SK-N-SH treated with all-trans-retinoic acid at 6 μM for 48 hours (cell line): ENCODE data around the gene NSUN2.

Experiments used
- ATAC-seq: fragments of 200-7000 bp; cut with Tn5 transposase; 3 replicates; pipeline ENCODE4 v1.9.1; 2020; ENCODE audit warnings: mild to moderate bottlenecking, moderate library complexity
- ARNTL ChIP-seq: fragments of 450-650 bp; formaldehyde crosslinking; IDR thresholded peaks from 2 replicates; pipeline ENCODE4 v1.5.0; 2020; ENCODE audit warnings: low read depth, mild to moderate bottlenecking, moderate library complexity, borderline replicate concordance
- BACH2 ChIP-seq: fragments of 250-450 bp; sonication (Bioruptor Pico); IDR thresholded peaks from 2 replicates; pipeline ENCODE4 v1.9.0; 2021; ENCODE audit warnings: mild to moderate bottlenecking, borderline replicate concordance
- CSDC2 ChIP-seq: fragments of 250-450 bp; sonication (Bioruptor Pico); IDR thresholded peaks from 2 replicates; pipeline ENCODE4 v1.5.0; 2020; ENCODE audit warnings: mild to moderate bottlenecking, moderate library complexity
- ESRRG ChIP-seq: fragments of 250-450 bp; sonication (Bioruptor Pico); IDR thresholded peaks from 2 replicates; pipeline ENCODE4 v1.6.1; 2021; ENCODE audit warnings: mild to moderate bottlenecking
- GLIS3 ChIP-seq: fragments of 250-450 bp; sonication (Bioruptor Pico); IDR thresholded peaks from 2 replicates; pipeline ENCODE4 v1.5.0; 2020; ENCODE audit warnings: mild to moderate bottlenecking, moderate library complexity
- ISL1 ChIP-seq: fragments of 250-450 bp; sonication (Bioruptor Pico); IDR thresholded peaks from 2 replicates; pipeline ENCODE4 v2.1.2; 2022; ENCODE audit warnings: mild to moderate bottlenecking, moderate library complexity
- OSR1 ChIP-seq: fragments of 250-450 bp; sonication (Bioruptor Pico); IDR thresholded peaks from 2 replicates; pipeline ENCODE4 v1.8.0; 2022; ENCODE audit warnings: moderate library complexity, mild to moderate bottlenecking, inconsistent platforms
- RARB ChIP-seq: fragments of 250-450 bp; sonication (Bioruptor Pico); IDR thresholded peaks from 2 replicates; pipeline ENCODE4 v1.8.0; 2021; ENCODE audit warnings: mild to moderate bottlenecking, moderate library complexity
- SNAI2 ChIP-seq: fragments of 250-450 bp; sonication (Bioruptor Pico); IDR thresholded peaks from 2 replicates; pipeline ENCODE4 v1.5.0; 2020; ENCODE audit warnings: mild to moderate bottlenecking, moderate library complexity
- TCF4 ChIP-seq: fragments of 250-450 bp; sonication (Bioruptor Pico); IDR thresholded peaks from 2 replicates; pipeline ENCODE4 v1.8.0; 2021; ENCODE audit warnings: mild to moderate bottlenecking, moderate library complexity, borderline replicate concordance
- TOX ChIP-seq: fragments of 250-450 bp; sonication (Bioruptor Pico); IDR thresholded peaks from 2 replicates; pipeline ENCODE4 v1.8.0; 2021; ENCODE audit warnings: mild to moderate bottlenecking, moderate library complexity, borderline replicate concordance
- ZFP3 ChIP-seq: fragments of 250-450 bp; sonication (Bioruptor Pico); IDR thresholded peaks from 2 replicates; pipeline ENCODE4 v1.5.0; 2020; ENCODE audit warnings: mild to moderate bottlenecking, moderate library complexity
- ZFP30 ChIP-seq: fragments of 450-650 bp; formaldehyde crosslinking; IDR thresholded peaks from 2 replicates; pipeline ENCODE4 v1.5.0; 2022; ENCODE audit warnings: mild to moderate bottlenecking, moderate library complexity
- ZNF565 ChIP-seq: fragments of 450-650 bp; formaldehyde crosslinking; conservative IDR thresholded peaks from 2 replicates; pipeline ENCODE4 v1.5.0; 2020; ENCODE audit warnings: low read depth, mild to moderate bottlenecking, moderate library complexity
- ZNF70 ChIP-seq: fragments of 450-650 bp; formaldehyde crosslinking; IDR thresholded peaks from 2 replicates; pipeline ENCODE4 v1.5.0; 2020; ENCODE audit warnings: mild to moderate bottlenecking, moderate library complexity
- ZNF8 ChIP-seq: fragments of 450-650 bp; formaldehyde crosslinking; IDR thresholded peaks from 2 replicates; pipeline ENCODE4 v1.5.0; 2020; ENCODE audit warnings: mild to moderate bottlenecking, moderate library complexity
- TF ChIP-seq, protein P1 (sequence below): fragments of 250-450 bp; sonication (Bioruptor Pico); IDR thresholded peaks from 2 replicates; pipeline ENCODE4 v1.5.0; 2020; ENCODE audit warnings: mild to moderate bottlenecking, moderate library complexity
- TF ChIP-seq, protein P2 (sequence below): fragments of 250-450 bp; sonication (Bioruptor Pico); IDR thresholded peaks from 2 replicates; pipeline ENCODE4 v1.8.0; 2020; ENCODE audit warnings: mild to moderate bottlenecking, moderate library complexity, borderline replicate concordance
- TF ChIP-seq, protein P3 (sequence below): fragments of 250-450 bp; sonication (Bioruptor Pico); IDR thresholded peaks from 2 replicates; pipeline ENCODE4 v1.5.1; 2020; ENCODE audit warnings: low read depth, mild to moderate bottlenecking, moderate library complexity
- TF ChIP-seq, protein P4 (sequence below): fragments of 250-450 bp; sonication (Bioruptor Pico); IDR thresholded peaks from 2 replicates; pipeline ENCODE4 v1.5.1; 2021; ENCODE audit warnings: mild to moderate bottlenecking, moderate library complexity

The NSUN2 gene

DNA sequence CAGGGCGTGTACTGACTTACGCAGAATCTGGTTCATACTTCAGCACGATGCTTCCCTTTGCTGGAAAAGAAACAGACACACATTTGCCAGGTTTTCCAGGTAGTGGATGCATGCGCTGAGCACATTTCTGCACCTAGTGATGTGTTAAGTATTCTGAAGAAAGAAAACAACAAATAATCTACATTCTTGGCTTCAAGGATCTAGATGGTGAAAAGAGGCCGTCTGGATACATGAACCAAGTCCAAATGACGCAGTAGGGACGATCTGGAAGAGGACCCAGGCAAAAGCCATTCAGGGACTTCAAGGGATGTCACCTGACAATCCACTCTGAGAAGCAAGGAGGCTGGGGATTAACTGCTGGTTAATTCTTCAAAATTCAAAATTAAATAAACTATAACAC lies 30.4 kb downstream of the NSUN2 start:
- ATAC-seq: no peak
- TF ChIP-seq, protein P1, sequence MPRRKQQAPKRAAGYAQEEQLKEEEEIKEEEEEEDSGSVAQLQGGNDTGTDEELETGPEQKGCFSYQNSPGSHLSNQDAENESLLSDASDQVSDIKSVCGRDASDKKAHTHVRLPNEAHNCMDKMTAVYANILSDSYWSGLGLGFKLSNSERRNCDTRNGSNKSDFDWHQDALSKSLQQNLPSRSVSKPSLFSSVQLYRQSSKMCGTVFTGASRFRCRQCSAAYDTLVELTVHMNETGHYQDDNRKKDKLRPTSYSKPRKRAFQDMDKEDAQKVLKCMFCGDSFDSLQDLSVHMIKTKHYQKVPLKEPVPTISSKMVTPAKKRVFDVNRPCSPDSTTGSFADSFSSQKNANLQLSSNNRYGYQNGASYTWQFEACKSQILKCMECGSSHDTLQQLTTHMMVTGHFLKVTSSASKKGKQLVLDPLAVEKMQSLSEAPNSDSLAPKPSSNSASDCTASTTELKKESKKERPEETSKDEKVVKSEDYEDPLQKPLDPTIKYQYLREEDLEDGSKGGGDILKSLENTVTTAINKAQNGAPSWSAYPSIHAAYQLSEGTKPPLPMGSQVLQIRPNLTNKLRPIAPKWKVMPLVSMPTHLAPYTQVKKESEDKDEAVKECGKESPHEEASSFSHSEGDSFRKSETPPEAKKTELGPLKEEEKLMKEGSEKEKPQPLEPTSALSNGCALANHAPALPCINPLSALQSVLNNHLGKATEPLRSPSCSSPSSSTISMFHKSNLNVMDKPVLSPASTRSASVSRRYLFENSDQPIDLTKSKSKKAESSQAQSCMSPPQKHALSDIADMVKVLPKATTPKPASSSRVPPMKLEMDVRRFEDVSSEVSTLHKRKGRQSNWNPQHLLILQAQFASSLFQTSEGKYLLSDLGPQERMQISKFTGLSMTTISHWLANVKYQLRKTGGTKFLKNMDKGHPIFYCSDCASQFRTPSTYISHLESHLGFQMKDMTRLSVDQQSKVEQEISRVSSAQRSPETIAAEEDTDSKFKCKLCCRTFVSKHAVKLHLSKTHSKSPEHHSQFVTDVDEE (CRISPR knock-in tag): no peak
- TF ChIP-seq ESRRG (CRISPR knock-in tag): no peak
- TF ChIP-seq, protein P2, sequence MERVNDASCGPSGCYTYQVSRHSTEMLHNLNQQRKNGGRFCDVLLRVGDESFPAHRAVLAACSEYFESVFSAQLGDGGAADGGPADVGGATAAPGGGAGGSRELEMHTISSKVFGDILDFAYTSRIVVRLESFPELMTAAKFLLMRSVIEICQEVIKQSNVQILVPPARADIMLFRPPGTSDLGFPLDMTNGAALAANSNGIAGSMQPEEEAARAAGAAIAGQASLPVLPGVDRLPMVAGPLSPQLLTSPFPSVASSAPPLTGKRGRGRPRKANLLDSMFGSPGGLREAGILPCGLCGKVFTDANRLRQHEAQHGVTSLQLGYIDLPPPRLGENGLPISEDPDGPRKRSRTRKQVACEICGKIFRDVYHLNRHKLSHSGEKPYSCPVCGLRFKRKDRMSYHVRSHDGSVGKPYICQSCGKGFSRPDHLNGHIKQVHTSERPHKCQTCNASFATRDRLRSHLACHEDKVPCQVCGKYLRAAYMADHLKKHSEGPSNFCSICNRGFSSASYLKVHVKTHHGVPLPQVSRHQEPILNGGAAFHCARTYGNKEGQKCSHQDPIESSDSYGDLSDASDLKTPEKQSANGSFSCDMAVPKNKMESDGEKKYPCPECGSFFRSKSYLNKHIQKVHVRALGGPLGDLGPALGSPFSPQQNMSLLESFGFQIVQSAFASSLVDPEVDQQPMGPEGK: no peak
- TF ChIP-seq ARNTL (CRISPR knock-in tag): no peak
- TF ChIP-seq CSDC2 (CRISPR knock-in tag): no peak
- TF ChIP-seq BACH2: no peak
- no peak for TF ChIP-seq ZNF565 (CRISPR knock-in tag)
- TF ChIP-seq ZFP30 (CRISPR knock-in tag): no peak
- no peak for TF ChIP-seq OSR1 (CRISPR knock-in tag)
- TF ChIP-seq ZNF70 (CRISPR knock-in tag): no peak
- TF ChIP-seq SNAI2: no peak
- TF ChIP-seq ZFP3 (CRISPR knock-in tag): no peak
- TF ChIP-seq, all 23 proteins: peak for 0

DNA sequence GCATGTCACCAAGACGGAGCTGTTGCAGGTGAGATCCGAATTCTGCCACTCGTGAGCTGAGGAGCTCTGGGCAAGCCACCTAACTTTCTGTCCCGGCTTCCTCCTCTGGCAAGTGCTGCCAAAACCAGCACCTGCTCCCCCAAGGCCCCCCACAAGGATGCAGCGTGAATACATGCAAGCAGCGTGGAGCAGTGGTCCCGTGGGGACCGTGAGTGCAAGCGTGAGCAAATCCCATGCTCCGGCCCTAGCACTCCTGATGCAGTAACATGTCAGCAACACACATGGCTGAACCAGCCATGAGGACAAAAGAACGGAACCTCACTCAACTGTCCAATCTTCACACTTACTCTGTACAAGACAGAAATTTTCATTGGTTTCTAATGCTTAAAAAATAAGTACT lies 31.0 kb downstream of the NSUN2 start:
- ATAC-seq: no peak

DNA sequence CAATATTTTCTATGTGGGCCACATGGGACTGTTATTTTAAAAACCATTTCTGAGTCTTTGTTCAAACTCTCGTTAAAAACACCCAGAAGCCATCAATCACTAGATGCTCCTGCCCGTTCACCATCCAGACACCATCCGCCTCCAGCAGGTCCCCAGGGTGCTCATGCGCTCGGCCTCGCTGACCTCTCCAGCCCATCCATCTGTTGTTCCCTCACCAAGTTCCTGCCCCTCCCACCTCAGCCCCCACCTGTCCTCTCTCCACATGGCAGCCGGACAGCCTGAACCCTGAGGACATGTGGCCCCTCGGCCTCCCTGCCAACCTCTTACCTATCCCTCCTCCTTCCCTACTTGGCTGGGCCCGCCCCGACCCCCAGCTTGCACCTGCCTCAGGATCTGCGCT lies 31.6 kb downstream of the NSUN2 start:
- ATAC-seq: no peak
- TF ChIP-seq TCF4 (no peak), ZFP3 (CRISPR knock-in tag) (no peak), SNAI2 (no peak), ZNF565 (CRISPR knock-in tag) (no peak), OSR1 (CRISPR knock-in tag) (no peak), ZNF8 (CRISPR knock-in tag) (no peak), RARB (CRISPR knock-in tag) (no peak), GLIS3 (CRISPR knock-in tag) (no peak), BACH2 (no peak), TOX (CRISPR knock-in tag) (no peak)
- TF ChIP-seq, protein P2: no peak
- TF ChIP-seq, protein P3, sequence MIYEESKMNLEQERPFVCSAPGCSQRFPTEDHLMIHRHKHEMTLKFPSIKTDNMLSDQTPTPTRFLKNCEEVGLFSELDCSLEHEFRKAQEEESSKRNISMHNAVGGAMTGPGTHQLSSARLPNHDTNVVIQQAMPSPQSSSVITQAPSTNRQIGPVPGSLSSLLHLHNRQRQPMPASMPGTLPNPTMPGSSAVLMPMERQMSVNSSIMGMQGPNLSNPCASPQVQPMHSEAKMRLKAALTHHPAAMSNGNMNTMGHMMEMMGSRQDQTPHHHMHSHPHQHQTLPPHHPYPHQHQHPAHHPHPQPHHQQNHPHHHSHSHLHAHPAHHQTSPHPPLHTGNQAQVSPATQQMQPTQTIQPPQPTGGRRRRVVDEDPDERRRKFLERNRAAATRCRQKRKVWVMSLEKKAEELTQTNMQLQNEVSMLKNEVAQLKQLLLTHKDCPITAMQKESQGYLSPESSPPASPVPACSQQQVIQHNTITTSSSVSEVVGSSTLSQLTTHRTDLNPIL: no peak

More for the DNA sequence above, 31.0 kb downstream of the NSUN2 start:
- no peak for TF ChIP-seq TOX (CRISPR knock-in tag)
- TF ChIP-seq ESRRG (CRISPR knock-in tag): no peak
- TF ChIP-seq, protein P4, sequence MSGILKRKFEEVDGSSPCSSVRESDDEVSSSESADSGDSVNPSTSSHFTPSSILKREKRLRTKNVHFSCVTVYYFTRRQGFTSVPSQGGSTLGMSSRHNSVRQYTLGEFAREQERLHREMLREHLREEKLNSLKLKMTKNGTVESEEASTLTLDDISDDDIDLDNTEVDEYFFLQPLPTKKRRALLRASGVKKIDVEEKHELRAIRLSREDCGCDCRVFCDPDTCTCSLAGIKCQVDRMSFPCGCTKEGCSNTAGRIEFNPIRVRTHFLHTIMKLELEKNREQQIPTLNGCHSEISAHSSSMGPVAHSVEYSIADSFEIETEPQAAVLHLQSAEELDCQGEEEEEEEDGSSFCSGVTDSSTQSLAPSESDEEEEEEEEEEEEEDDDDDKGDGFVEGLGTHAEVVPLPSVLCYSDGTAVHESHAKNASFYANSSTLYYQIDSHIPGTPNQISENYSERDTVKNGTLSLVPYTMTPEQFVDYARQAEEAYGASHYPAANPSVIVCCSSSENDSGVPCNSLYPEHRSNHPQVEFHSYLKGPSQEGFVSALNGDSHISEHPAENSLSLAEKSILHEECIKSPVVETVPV (CRISPR knock-in tag): no peak
- TF ChIP-seq ZNF70 (CRISPR knock-in tag): no peak
- TF ChIP-seq CSDC2 (CRISPR knock-in tag): no peak
- TF ChIP-seq SNAI2: no peak
- TF ChIP-seq, protein P3: no peak
- TF ChIP-seq, protein P1 (CRISPR knock-in tag): no peak
- no peak for TF ChIP-seq ZFP30 (CRISPR knock-in tag)
- no peak for TF ChIP-seq ISL1
